DLD1 (cell line): Measurements from ENCODE around the gene SIT1.

Experiments used
- in situ Hi-C: cut with HindIII; loops from 2 replicates; pipeline ENCODE4 v1.10.0; 2017; ENCODE audit warnings: low sequenced_read_pairs

The SIT1 gene

GRCh38 chr9:35650341-35651158, at the start of gene SIT1:
Gene SIT1, minus strand, starts transcription at chr9:35650931. Its CDS starts 78 bp downstream, at chr9:35650853.
- in situ Hi-C loops, result no loop called here

GRCh38 chr9:35700031-35700430, 49.3 kb upstream of the SIT1 start:
- in situ Hi-C loops, result no loop called here

GRCh38 chr9:35698231-35698630, 47.5 kb upstream of the SIT1 start:
- in situ Hi-C loops, result no loop called here

- in situ Hi-C loops, result no loop called here
Observed at GRCh38 chr9:35697486-35697885, 46.8 kb upstream of the SIT1 start.

- in situ Hi-C loops, result no loop called here
Observed at GRCh38 chr9:35696520-35697215, 45.9 kb upstream of the SIT1 start.

- in situ Hi-C loops, result no loop called here
Observed at GRCh38 chr9:35695943-35696401, 45.2 kb upstream of the SIT1 start.

GRCh38 chr9:35691757-35692301, 41.1 kb upstream of the SIT1 start:
- in situ Hi-C loops, result no loop called here

- in situ Hi-C loops, result no loop called here
Observed at GRCh38 chr9:35691334-35691650, 40.6 kb upstream of the SIT1 start.

- in situ Hi-C loops, result no loop called here
Observed at GRCh38 chr9:35690614-35691333, 40.0 kb upstream of the SIT1 start.

GRCh38 chr9:35690294-35690613, 39.5 kb upstream of the SIT1 start:
- in situ Hi-C loops, result no loop called here

GRCh38 chr9:35689542-35690293, 39.0 kb upstream of the SIT1 start, which contains the start of gene TPM2:
Gene TPM2, minus strand, starts transcription at chr9:35689925. Its CDS starts 108 bp downstream, at chr9:35689817.
- in situ Hi-C loops, result no loop called here

GRCh38 chr9:35688558-35689541, 38.1 kb upstream of the SIT1 start:
- in situ Hi-C loops, result no loop called here

- in situ Hi-C loops, result no loop called here
Observed at GRCh38 chr9:35687972-35688557, 37.3 kb upstream of the SIT1 start.

- in situ Hi-C loops, result no loop called here
Observed at GRCh38 chr9:35687306-35687705, 36.6 kb upstream of the SIT1 start.

- in situ Hi-C loops, result no loop called here
Observed at GRCh38 chr9:35686222-35687203, 35.8 kb upstream of the SIT1 start.

- in situ Hi-C loops, result no loop called here
Observed at GRCh38 chr9:35685506-35685905, 34.8 kb upstream of the SIT1 start.

- in situ Hi-C loops, result no loop called here
Observed at GRCh38 chr9:35684921-35685320, 34.2 kb upstream of the SIT1 start.

GRCh38 chr9:35683323-35683722, 32.6 kb upstream of the SIT1 start:
- in situ Hi-C loops, result no loop called here
